Fibroblast of lung (primary cell): ENCODE data around the gene ZNF44. TPM values are rescaled to one million over a fixed set of nuclear protein-coding genes. Genes with fewer than 3 reads are reported as not detected.

Experiments
- DNase-seq, 2 donors: peaks; one replicate each; pipeline versions ENCODE4 v3.0.0 to v3.0.0-alpha.2; 2010; ENCODE audit warnings: low read depth in 2 of 2
- H2AFZ ChIP-seq: 2 replicates; pipeline ENCODE4 v1.5.1; 2012; ENCODE audit warnings: low read length, control low read depth, inconsistent platforms
- H3K27ac ChIP-seq: 2 replicates; pipeline ENCODE4 v1.5.1; 2011; ENCODE audit warnings: low read length, control low read depth; ENCODE audit not compliant: insufficient read depth
- H3K27me3 ChIP-seq: 2 replicates; pipeline ENCODE4 v1.5.1; 2011; ENCODE audit warnings: mild to moderate bottlenecking, low read length; ENCODE audit not compliant: control insufficient read depth, insufficient read depth
- H3K36me3 ChIP-seq: 2 replicates; pipeline ENCODE4 v1.5.1; 2011; ENCODE audit warnings: low read length; ENCODE audit not compliant: control insufficient read depth, insufficient read depth
- H3K4me1 ChIP-seq: 2 replicates; pipeline ENCODE4 v1.5.1; 2011; ENCODE audit warnings: low read length; ENCODE audit not compliant: control insufficient read depth, insufficient read depth; ENCODE audit errors: extremely low read depth
- H3K4me2 ChIP-seq: 2 replicates; pipeline ENCODE4 v1.5.1; 2011; ENCODE audit warnings: low read length, control low read depth; ENCODE audit not compliant: insufficient read depth; ENCODE audit errors: extremely low read depth
- H3K4me3 ChIP-seq, 4 experiments: fragments of 200-600 bp in 1 of 4; sonication (generic) in 1 of 4; replicated peaks in 1 of 4; 2 replicates each; pipeline ENCODE4 v1.5.1; 2011 to 2016; ENCODE audit warnings: low read length in 4 of 4, low read depth in 3 of 4, mild to moderate bottlenecking in 3 of 4, control low read depth in 2 of 4, inconsistent platforms in 1 of 4, mixed read lengths in 1 of 4; ENCODE audit not compliant: insufficient read depth in 1 of 4; ENCODE audit errors: control extremely low read depth in 1 of 4
- H3K79me2 ChIP-seq: 2 replicates; pipeline ENCODE4 v1.5.1; 2012; ENCODE audit warnings: mild to moderate bottlenecking, low read length, inconsistent platforms; ENCODE audit not compliant: control insufficient read depth, insufficient read depth
- H3K9ac ChIP-seq: 2 replicates; pipeline ENCODE4 v1.5.1; 2011; ENCODE audit warnings: mild to moderate bottlenecking, low read length, control low read depth; ENCODE audit not compliant: insufficient read depth
- H3K9me3 ChIP-seq: 2 replicates; pipeline ENCODE4 v1.5.1; 2012; ENCODE audit warnings: low read depth, low read length; ENCODE audit not compliant: control insufficient read depth, insufficient read depth
- H4K20me1 ChIP-seq: 2 replicates; pipeline ENCODE4 v1.5.1; 2011; ENCODE audit warnings: low read length; ENCODE audit not compliant: control insufficient read depth, insufficient read depth; ENCODE audit errors: extremely low read depth
- EZH2 ChIP-seq: IDR thresholded peaks from 2 replicates; pipeline ENCODE4 v1.5.1; 2012; ENCODE audit warnings: low read length, control low read depth, mild to moderate bottlenecking; ENCODE audit errors: missing control alignments
- polyA plus RNA-seq, 2 donors: library from polyadenylated mRNA; depleted of rRNA in 1 of 2; stranded (reverse) in 1 of 2; unstranded in 1 of 2; fragments of >200 nt; gene quantifications; 2 replicates each; pipeline ENCODE4 v1.2.1, GENCODE V29; 2011 to 2012; ENCODE audit warnings: missing spikeins in 1 of 2
- total RNA-seq: library from RNA; depleted of rRNA; stranded (reverse); fragments of >200 nt; gene quantifications from 2 replicates; pipeline ENCODE4 v1.2.1, GENCODE V29; 2014
- TF ChIP-seq, protein P1 (sequence below), 2 donors: IDR thresholded peaks in 1 of 2; conservative IDR thresholded peaks in 1 of 2; 1 replicate in 1 of 2; 2 replicates in 1 of 2; pipeline ENCODE4 v1.5.1; 2011 to 2012; ENCODE audit warnings: low read length in 2 of 2, control low read depth in 1 of 2, inconsistent platforms in 1 of 2, low read depth in 1 of 2, mild to moderate bottlenecking in 1 of 2

Gene ZNF44
- total and polyA plus RNA-seq, 2 donors (not counting 1 experiment from before 2014, with no cell fraction given): 5.9 to 16.3 TPM

DNA sequence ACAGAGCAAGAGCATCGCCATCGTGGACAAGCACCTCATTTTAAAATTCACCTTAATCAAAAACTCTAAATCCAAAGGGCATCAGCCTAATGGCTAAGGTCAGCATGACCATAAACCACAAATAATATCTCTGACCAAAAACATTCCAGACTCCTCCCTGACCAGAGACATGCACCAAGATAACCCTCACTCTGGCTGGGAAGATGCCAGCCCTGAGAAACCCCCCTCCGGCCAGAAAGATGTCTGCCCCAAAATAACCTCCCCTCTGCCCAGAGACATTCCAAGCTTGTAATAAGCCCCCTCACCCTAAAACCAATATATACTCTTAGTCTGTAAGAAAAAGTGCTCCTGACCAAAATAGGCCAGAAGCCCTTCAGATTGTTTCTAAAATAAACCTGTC, 61.7 kb downstream of the ZNF44 start:
- TF ChIP-seq, protein P1, sequence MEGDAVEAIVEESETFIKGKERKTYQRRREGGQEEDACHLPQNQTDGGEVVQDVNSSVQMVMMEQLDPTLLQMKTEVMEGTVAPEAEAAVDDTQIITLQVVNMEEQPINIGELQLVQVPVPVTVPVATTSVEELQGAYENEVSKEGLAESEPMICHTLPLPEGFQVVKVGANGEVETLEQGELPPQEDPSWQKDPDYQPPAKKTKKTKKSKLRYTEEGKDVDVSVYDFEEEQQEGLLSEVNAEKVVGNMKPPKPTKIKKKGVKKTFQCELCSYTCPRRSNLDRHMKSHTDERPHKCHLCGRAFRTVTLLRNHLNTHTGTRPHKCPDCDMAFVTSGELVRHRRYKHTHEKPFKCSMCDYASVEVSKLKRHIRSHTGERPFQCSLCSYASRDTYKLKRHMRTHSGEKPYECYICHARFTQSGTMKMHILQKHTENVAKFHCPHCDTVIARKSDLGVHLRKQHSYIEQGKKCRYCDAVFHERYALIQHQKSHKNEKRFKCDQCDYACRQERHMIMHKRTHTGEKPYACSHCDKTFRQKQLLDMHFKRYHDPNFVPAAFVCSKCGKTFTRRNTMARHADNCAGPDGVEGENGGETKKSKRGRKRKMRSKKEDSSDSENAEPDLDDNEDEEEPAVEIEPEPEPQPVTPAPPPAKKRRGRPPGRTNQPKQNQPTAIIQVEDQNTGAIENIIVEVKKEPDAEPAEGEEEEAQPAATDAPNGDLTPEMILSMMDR (conservative IDR thresholded peaks at IDR 0.05 in 1 of 2, IDR thresholded peaks at IDR 0.05 in 1 of 2; ENCODE audit: low read depth in 1 of 2, low read length in 2 of 2): no peak
- TF ChIP-seq EZH2: no peak
- no peak for DNase-seq

DNA sequence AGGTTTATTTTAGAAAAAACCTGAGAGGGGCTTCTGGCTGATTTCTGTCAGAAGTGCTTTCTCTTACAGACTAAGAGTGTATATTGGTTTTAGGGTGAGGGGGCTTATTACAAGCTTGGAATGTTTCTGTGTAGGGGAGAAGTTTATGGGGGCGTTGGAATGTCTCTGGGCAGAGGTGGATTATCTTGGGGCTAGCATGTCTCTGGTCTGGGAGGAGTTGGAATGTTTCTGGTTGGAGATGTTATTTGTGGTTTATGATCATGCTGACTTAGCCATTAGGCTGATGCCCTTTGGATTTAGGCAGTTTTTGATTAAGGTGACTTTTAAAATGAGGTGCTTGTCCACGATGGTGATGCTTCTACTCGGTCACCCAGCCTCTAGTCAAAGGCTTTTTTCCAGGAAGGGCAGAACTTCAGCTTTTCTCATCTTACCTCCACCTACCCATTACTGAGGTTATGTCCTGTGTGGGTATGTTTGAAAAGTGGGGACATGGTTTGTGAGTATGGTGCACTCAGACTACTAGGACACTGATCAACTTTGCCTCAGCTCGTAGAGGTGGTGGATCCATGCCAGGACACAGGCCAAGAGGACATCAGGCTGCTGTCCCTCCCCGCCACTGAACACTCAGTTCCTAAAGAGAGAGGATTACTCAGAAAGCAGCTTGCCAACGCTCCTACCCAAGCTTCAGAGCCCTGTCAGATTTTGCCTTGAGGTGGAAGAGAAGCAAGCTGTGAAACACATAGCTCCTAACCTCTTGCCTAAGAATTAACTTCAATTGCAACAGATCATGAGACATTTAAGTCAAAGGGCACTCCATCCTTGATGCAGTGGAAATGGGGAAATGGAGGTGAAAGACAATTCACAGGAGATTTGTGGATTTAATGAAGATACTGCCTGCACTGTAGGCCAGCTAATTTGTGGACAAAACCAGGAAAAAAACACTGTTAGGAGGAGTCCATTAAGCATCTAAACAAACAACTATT, 63.6 kb downstream of the ZNF44 start:
- Histone ChIP-seq H3K4me2 (no peak overlapping the region), H3K36me3 (no peaks in the 10 kb centered on the region), H3K27ac (no peak overlapping the region), H3K9ac (no peak overlapping the region), H3K27me3 (no peaks in the 10 kb centered on the region), H3K4me1 (no peaks in the 10 kb centered on the region), H3K79me2 (no peaks in the 10 kb centered on the region), H4K20me1 (no peaks in the 10 kb centered on the region), H3K4me3 (no peak overlapping the region), H2AFZ (no peak overlapping the region), H3K9me3 (no peaks in the 10 kb centered on the region)
- no peak for DNase-seq
- TF ChIP-seq, protein P1 (conservative IDR thresholded peaks at IDR 0.05 in 1 of 2, IDR thresholded peaks at IDR 0.05 in 1 of 2; ENCODE audit: low read depth in 1 of 2, low read length in 2 of 2): no peak
- TF ChIP-seq EZH2: no peak

More for the DNA sequence above, 61.7 kb downstream of the ZNF44 start:
- H3K36me3 ChIP-seq: no peaks in the 10 kb centered on the region
- H3K9ac ChIP-seq: no peak overlapping the region
- no peaks in the 10 kb centered on the region for H3K79me2 ChIP-seq
- no peak overlapping the region for H3K4me3 ChIP-seq
- no peaks in the 10 kb centered on the region for H3K4me1 ChIP-seq
- H4K20me1 ChIP-seq: no peaks in the 10 kb centered on the region
- no peak overlapping the region for H3K4me2 ChIP-seq
- no peaks in the 10 kb centered on the region for H3K27me3 ChIP-seq
- H2AFZ ChIP-seq: no peak overlapping the region
- H3K9me3 ChIP-seq: no peaks in the 10 kb centered on the region
- H3K27ac ChIP-seq: no peak overlapping the region

DNA sequence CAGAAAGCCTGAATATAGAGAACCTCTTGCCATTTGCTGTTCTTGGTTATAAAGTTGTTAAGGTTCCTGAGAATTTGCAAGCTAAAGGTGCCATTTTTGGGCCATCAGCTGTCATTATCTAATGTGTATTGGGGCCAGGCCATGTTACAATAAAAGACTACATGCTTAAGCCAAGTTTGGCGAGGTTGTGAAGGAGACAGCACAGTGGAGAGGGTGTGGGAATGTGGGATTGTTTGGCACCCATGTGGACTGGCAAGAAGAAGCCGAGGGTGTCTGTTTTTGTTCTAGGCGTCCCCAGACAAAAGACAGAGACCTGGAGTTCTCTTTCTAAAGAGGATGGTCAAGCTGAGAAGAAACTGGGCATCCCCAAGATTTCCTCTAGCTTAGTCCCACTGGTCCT, 64.7 kb downstream of the ZNF44 start:
- Histone ChIP-seq H3K36me3 (no peaks in the 10 kb centered on the region), H3K9me3 (no peaks in the 10 kb centered on the region), H3K4me2 (no peak overlapping the region), H3K4me3 (no peak overlapping the region), H2AFZ (no peak overlapping the region), H3K4me1 (no peaks in the 10 kb centered on the region), H3K27ac (no peak overlapping the region), H3K79me2 (no peaks in the 10 kb centered on the region), H3K9ac (no peak overlapping the region), H4K20me1 (no peaks in the 10 kb centered on the region), H3K27me3 (no peaks in the 10 kb centered on the region)
- DNase-seq: no peak
- TF ChIP-seq, protein P1 (conservative IDR thresholded peaks at IDR 0.05 in 1 of 2, IDR thresholded peaks at IDR 0.05 in 1 of 2; ENCODE audit: low read depth in 1 of 2, low read length in 2 of 2): no peak
- TF ChIP-seq EZH2: no peak
